T-helper 17 cell (primary cell): ENCODE data around the gene CEACAM1. TPM values are rescaled to one million over a fixed set of nuclear protein-coding genes. Genes with fewer than 3 reads are reported as not detected.
A peak's percentile ranks its signal among the peaks of the same experiment; 100 is the strongest.
"Not testable (repeated sequence)": the region's sequence is repeated elsewhere in the genome, so short reads cannot be mapped to it uniquely, and the experiment has no call there.

Experiments
- ATAC-seq: fragments of 150-1000 bp; cut with Tn5 transposase; 2 replicates; pipeline ENCODE4 v1.10.0; 2021; ENCODE audit warnings: mild to moderate bottlenecking, moderate library complexity
- DNase-seq, 3 donors: peaks; one replicate each; pipeline versions ENCODE4 v3.0.0 to v3.0.0-alpha.2; 2020 to 2021
- H3K9me3 ChIP-seq: one replicate; pipeline ENCODE4 v1.7.0; 2013; ENCODE audit warnings: low read length, mild to moderate bottlenecking; ENCODE audit not compliant: control insufficient read depth, poor library complexity, severe bottlenecking
- H3K27ac Mint-ChIP-seq: one replicate; pipeline ENCODE4 v1.8.0; 2022; ENCODE audit warnings: mild to moderate bottlenecking, moderate library complexity, mixed read lengths
- H3K27me3 Mint-ChIP-seq: one replicate; pipeline ENCODE4 v1.8.0; 2022; ENCODE audit warnings: mixed read lengths
- H3K36me3 Mint-ChIP-seq: one replicate; pipeline ENCODE4 v1.8.0; 2022; ENCODE audit warnings: low read depth, mixed read lengths
- H3K4me1 Mint-ChIP-seq: one replicate; pipeline ENCODE4 v1.8.0; 2022; ENCODE audit warnings: mild to moderate bottlenecking, mixed read lengths
- H3K4me3 Mint-ChIP-seq: one replicate; pipeline ENCODE4 v1.8.0; 2022; ENCODE audit warnings: mild to moderate bottlenecking, moderate library complexity, mixed read lengths
- total RNA-seq, 4 donors: library from RNA in 2 of 4; stranded (reverse) in 2 of 4; gene quantifications; one replicate each; pipeline ENCODE4 v1.2.3 and lab custom pipeline; 2022 to 2026

Gene CEACAM1
- total RNA-seq, 2 donors from 2014 or later: 5.6 to 10.0 TPM

DNA sequence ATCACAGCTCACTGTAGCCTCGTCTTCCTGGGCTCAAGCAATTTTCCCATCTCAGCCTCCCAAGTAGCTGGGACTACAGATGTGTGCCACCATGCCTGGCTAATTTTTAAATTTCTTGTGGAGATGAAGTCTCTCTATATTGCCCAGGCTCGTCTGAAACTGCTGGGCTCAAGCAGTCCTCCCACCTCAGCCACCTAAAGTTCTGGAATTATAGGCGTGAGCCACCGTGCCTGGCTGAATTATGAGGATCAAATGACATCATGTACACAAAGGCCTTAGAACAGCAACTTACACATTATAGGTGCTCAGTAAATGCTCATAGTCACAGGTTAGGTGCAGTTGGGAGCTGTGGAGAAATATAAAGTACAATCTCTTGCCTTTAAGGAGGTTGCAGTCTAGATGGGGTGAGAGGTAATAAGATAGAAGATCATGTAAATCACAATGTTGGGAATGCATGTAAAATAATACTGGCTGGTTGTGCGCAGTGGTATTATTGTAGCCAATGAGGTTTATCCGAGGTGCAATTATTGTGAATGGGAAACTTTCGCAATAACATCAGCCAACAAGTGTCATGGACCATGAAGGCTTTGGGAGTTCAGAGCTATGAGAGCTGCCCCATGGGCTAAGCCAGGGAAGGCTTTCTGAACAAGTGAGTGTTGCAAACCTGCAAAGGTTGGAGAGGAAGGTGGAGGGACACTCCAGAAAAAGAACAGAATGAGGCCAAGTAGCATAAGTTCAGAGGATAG lies 55.7 kb downstream of the CEACAM1 start:
- no peaks in the 10 kb centered on the region for H3K36me3 Mint-ChIP-seq
- no peaks in the 10 kb centered on the region for H3K9me3 ChIP-seq
- H3K4me3 Mint-ChIP-seq: no peak overlapping the region
- H3K4me1 Mint-ChIP-seq: peaks cover 7% of the 10 kb centered on the region
- no peak for DNase-seq
- H3K27ac Mint-ChIP-seq: no peak overlapping the region
- no peaks in the 10 kb centered on the region for H3K27me3 Mint-ChIP-seq
- no peak for ATAC-seq

DNA sequence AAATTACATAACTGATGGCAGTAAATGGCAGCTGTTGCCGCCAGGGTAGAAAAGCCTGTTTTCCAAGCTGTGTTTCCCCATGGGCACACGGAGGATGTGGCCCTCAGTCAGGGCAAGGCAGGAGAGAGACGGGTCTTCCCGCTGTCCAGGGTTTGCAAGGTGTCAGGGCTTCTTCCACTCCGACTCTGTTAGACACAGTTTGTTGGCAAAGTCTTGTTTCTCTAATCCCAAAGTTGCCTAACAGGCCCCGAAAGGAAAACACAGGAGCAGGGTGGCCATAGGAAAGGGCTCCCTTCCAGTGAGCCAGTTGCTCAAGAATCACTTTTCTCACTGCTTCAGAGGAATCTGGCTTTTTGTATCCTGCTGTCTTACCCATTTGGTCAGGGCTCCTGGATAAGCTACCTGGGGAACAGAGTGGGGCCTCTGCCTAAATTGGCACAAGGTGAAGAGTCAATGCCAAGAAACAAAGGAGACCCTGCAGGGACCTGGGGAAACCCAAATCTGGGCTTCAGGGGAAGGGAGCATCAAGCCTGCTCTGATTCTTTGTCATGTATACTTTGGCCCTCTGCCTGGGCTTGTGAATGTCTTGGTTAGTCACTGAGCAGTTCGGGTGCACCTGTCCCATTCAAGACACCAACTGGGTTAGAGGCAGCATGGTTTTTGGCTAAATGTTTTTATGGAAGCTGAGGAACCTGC lies 56.6 kb downstream of the CEACAM1 start:
- Mint-ChIP-seq H3K36me3 (no peaks in the 10 kb centered on the region), H3K4me3 (no peak overlapping the region), H3K27ac (no peak overlapping the region), H3K4me1 (peaks cover 13% of the 10 kb centered on the region), H3K27me3 (no peaks in the 10 kb centered on the region)
- DNase-seq (no peak), ATAC-seq (no peak)
- H3K9me3 ChIP-seq: no peaks in the 10 kb centered on the region

DNA sequence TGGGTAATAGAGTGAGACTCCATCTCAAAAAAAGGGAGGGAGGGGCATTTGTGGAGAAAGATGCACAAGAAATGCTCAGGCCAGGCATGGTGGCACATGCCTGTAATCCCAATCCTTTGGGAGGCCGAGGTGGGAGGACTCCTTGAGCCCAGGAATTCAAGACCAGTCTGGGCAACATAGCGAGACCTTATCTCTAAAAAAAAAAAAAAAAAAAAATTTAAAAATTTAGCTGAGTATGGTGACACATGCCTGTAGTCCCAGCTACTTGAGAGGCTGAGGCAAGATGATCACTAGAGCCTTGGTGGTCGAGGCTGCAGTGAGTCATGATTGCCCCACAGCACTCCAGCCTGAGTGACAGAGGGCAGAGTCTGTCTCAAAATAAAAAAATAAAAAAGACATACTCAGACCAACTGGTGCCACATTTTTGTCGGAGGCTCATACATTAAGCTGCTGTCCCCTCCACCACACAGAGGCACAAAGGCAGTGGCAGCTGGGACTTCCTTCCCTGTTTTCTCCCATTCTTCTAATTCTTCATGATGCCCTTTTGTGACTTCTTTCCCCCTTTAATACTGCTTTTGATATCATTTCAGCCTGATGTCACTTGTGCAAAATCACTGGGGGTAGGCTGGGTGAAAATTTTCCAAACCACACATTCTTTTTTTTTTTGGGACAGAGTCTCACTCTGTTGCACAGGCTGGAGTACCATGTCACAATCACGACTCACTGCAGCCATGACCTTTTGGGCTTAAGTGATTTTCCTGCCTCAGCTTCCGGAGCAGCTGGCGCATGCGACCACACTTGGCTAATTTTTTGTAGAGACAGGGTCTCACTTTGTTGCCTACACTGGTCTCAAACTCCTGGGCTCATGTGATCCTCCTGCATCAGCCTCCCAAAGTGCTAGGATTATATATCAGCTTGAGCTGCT lies 58.7 kb downstream of the CEACAM1 start:
- Mint-ChIP-seq H3K27ac (peak overlapping the region; percentile 24), H3K36me3 (no peaks in the 10 kb centered on the region), H3K27me3 (no peaks in the 10 kb centered on the region), H3K4me1 (peaks cover 12% of the 10 kb centered on the region), H3K4me3 (no peak overlapping the region)
- ATAC-seq: no peak
- H3K9me3 ChIP-seq: no peaks in the 10 kb centered on the region
- no peak for DNase-seq

DNA sequence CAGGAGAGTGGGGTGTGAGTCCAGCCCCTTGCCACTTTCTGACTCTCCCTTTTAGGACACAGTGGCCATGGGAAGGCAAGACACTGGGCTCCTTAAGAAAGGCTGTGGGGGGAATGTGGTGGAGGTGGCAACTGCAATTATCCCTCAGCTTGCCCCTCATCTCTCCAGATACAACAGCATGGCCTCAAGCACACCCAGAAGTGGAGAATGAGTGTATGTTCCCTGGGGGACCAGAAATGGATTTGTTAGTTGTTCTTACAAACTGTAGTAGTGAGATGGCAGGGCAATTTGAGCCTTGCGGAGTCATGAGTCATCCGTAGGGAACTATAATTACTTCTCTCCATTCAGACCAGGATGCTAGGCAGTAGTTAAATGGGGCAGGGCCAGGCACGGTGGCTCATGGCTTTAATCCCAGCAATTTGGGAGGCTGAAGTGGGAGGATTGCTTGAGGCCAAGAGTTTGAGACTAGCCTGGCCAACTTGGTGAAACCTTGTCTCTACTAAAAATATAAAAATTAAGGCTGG lies 59.9 kb downstream of the CEACAM1 start:
- no peaks in the 10 kb centered on the region for H3K9me3 ChIP-seq
- H3K36me3 Mint-ChIP-seq: no peaks in the 10 kb centered on the region
- peaks cover 12% of the 10 kb centered on the region for H3K4me1 Mint-ChIP-seq
- no peak overlapping the region for H3K4me3 Mint-ChIP-seq
- ATAC-seq (no peak), DNase-seq (no peak)
- no peak overlapping the region for H3K27ac Mint-ChIP-seq
- H3K27me3 Mint-ChIP-seq: no peaks in the 10 kb centered on the region

DNA sequence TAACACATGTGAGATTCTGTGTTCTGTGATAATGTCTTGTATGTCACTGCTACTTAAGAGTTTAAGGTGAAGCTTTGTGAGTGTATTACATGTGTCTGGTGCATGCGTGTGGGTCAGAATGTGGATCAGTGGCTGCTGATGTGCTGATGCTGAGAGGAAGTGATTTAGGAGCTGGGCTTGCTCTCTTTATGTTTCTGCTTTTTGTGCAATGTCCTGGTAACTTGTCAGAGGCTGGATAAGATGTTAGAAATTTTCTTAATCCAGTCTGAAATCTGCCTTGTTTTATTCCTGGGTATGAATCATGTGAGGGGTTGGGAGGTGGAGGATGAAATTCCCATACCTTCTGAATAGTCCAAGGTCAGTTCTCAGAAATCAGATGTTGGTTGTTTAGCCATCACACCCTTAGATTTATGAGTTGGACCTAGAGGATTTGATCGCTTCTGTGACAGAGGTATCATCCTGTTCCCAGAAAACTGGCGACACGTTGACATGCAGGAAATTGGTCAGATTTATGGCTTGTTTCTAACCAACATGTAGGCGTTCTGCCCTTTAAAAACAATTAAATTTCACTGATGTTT lies 61.0 kb downstream of the CEACAM1 start:
- H3K9me3 ChIP-seq: no peaks in the 10 kb centered on the region
- H3K4me1 Mint-ChIP-seq: peaks cover 14% of the 10 kb centered on the region
- no peak overlapping the region for H3K4me3 Mint-ChIP-seq
- peaks cover 2% of the 10 kb centered on the region for H3K36me3 Mint-ChIP-seq
- ATAC-seq (no peak), DNase-seq (no peak)
- H3K27me3 Mint-ChIP-seq: peaks cover 7% of the 10 kb centered on the region
- H3K27ac Mint-ChIP-seq: peak overlapping the region; percentile 39

DNA sequence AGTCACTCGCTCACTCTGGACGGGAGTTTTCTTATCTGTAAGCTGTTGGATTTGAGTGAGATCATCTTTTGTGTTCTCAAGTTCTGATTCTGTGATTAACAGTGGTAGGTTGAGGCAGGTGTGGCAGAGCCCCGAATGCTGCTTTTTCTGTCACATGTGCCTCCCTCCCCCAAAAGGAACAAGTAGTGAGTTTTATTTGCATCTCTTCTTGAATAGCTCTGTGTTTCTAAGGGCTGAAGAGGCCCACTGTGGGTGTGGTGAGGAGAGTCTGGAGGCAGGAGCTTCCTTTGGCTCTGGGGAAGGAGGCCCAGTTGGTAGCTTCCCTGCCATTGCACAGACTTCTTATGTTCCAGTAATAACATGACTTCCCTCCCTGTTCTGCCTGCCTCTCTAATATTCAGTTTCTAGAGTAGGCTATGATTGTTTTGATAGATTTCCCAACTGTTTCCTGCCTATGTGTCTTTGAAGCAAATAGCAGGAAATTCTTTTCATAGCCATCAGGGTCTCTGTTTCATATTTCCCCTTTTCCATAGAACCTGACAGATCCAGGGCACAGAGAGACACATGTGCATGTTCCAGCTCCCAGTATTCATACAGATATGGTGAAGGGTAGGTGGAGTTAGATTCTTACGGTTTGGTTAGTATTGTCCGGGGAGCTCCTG lies 61.6 kb downstream of the CEACAM1 start:
- peaks cover 16% of the 10 kb centered on the region for H3K4me1 Mint-ChIP-seq
- H3K4me3 Mint-ChIP-seq: no peak overlapping the region
- peak overlapping the region; percentile 39 for H3K27ac Mint-ChIP-seq
- DNase-seq (no peak), ATAC-seq (no peak)
- H3K36me3 Mint-ChIP-seq: peaks cover 2% of the 10 kb centered on the region
- H3K27me3 Mint-ChIP-seq: peaks cover 8% of the 10 kb centered on the region
- no peaks in the 10 kb centered on the region for H3K9me3 ChIP-seq

DNA sequence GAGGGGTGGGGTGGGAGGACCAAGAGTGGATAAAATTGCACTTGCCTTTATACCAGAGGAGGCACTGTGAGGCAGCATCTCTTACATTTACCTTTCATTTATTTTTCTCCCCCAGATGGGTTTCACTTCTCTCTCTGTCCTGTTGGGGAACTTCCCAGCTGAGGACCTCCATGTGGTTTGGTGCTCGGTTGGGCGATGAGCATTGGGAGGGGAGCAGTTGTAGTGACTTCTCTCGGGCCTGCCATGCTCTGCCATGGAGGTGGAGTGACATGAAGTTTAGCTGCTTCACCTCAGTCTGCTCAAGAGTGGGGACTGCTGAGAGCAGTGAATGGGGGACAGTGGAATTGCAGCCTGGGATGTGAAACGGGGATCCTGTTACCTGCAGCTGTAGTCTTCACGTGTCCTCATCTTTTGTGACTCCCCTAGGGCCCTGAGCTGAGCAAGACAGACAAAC lies 62.4 kb downstream of the CEACAM1 start:
- no peak overlapping the region for H3K4me3 Mint-ChIP-seq
- peaks cover 2% of the 10 kb centered on the region for H3K36me3 Mint-ChIP-seq
- peaks cover 16% of the 10 kb centered on the region for H3K4me1 Mint-ChIP-seq
- H3K27me3 Mint-ChIP-seq: peaks cover 8% of the 10 kb centered on the region
- peak overlapping the region; percentile 39 for H3K27ac Mint-ChIP-seq
- DNase-seq (no peak), ATAC-seq (peak; percentile 69)
- no peaks in the 10 kb centered on the region for H3K9me3 ChIP-seq

DNA sequence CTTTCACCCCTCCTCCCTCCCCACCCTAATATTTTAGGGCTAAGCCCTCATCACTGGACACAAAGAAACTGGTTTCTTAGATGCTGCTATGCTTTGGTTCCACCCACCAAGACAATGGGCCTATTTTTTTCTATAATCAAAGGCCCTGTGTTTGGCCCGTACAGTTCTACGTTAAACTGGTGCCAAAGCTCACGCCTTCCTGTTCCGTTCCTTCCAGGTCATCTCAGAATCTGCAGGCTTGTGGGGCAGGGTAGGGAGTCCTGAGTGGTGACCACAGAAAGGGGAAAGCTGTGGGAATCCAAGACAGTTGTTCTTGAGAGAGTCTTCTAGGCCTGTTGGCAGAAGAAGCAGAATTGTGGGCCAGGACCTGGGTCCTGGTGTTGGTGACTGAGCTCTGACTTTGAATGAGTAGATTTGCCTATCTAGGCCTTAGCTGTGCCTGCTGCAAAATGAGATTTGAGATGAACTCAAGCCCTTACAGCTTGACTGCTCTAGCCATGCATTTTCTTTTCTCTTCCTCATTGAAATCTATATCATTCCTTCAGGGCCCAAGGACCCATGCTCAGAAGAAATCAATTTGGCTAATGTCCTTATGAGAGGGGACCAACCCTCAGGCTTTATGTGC lies 66.5 kb downstream of the CEACAM1 start:
- peaks cover 8% of the 10 kb centered on the region for H3K27me3 Mint-ChIP-seq
- no peaks in the 10 kb centered on the region for H3K9me3 ChIP-seq
- no peak overlapping the region for H3K27ac Mint-ChIP-seq
- no peak overlapping the region for H3K4me3 Mint-ChIP-seq
- peaks cover 12% of the 10 kb centered on the region for H3K4me1 Mint-ChIP-seq
- ATAC-seq (no peak), DNase-seq (no peak)
- H3K36me3 Mint-ChIP-seq: peaks cover 8% of the 10 kb centered on the region

DNA sequence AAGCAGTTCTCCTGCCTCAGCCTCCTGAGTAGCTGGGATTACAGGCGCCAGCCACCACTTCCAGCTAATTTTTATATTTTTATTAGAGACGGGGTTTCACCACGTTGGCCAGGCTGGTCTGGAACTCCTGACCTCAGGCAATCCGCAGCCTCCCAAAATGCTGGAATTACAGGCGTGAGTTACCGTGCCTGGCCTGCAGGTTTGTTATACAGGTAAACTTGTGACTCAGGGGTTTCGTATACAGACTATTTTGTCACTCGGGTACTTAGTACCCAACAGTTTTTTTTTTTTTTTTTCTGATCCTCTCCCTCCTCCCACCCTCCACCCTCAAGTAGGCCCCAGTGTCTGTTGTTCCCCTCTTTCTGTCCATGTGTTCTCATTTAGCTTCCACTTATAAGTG lies 67.0 kb downstream of the CEACAM1 start:
- DNase-seq, ATAC-seq, H3K27ac Mint-ChIP-seq, H3K27me3 Mint-ChIP-seq, H3K9me3 ChIP-seq, H3K36me3 Mint-ChIP-seq, H3K4me3 Mint-ChIP-seq: not testable (repeated sequence)
- peaks cover 12% of the 10 kb centered on the region for H3K4me1 Mint-ChIP-seq

DNA sequence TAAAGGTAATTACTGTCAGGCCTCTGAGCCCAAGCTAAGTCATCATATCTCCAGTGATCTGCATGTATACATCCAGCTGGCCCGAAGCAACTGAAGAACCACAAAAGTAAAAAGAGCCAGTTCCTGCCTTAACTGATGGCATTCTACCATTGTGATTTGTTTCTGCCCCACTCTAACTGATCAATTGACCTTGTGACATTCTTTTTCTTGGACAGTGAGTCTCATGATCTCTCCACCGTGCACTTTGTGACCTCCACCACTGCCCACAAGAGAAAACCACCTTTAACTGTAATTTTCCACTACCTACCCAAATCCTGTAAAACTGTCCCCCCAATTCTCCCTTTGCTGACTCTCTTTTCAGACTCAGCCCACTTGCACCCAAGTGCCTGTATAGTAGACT lies 68.4 kb downstream of the CEACAM1 start:
- ATAC-seq (no peak), DNase-seq (no peak)
- Mint-ChIP-seq H3K27ac (no peak overlapping the region), H3K27me3 (peaks cover 8% of the 10 kb centered on the region), H3K4me3 (no peak overlapping the region), H3K36me3 (peaks cover 8% of the 10 kb centered on the region), H3K4me1 (peaks cover 20% of the 10 kb centered on the region)
- H3K9me3 ChIP-seq: no peaks in the 10 kb centered on the region
